ENCODE results near the gene FSTL4. TPM values are rescaled to one million over a fixed set of nuclear protein-coding genes. Genes with fewer than 3 reads are reported as not detected.

The FSTL4 gene
- total RNA-seq, 1 donor from 2014 or later: 0.21 TPM

DNA sequence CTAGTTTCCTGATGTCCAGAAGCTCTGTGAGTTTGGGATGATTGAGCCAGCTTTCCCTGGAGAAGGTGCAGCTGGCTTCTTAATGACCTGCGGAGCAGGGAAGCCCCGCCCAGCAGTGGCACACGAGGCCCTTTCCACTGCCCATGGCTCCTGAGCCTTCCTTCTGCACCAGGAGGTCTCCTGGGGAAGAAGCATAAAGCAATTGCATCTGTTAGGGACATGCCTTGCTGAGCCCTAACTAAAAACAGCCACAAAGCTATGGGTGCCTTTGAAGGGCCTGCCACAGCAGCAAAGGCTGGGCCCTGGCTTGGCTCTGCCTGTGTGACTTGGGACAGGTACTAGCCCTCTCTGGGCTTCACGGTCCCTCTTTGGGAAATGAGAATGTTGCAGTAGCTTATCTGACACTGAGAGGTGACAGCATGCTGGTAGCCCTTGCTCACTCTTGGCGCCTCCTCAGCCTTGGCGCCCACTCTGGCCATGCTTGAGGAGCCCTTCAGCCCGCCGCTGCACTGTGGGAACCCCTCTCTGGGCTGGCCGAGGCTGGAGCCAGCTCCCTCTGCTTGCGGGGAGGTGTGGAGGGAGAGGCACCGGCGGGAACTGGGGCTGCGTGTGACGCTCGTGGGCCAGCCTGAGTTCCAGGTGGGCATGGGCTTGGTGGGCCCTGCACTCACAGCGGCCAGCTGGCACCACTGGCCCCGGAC lies 218.4 kb downstream of the FSTL4 start:
- H3K4me1 Mint-ChIP-seq (ENCODE audit: unreplicated experiment): no peaks in the 10 kb centered on the region
- H3K36me3 Mint-ChIP-seq (ENCODE audit: low read depth, unreplicated experiment): peaks cover 6% of the 10 kb centered on the region
- no peak overlapping the region for H3K27ac Mint-ChIP-seq (ENCODE audit: unreplicated experiment)
- H3K27me3 Mint-ChIP-seq (ENCODE audit: unreplicated experiment): peaks cover 11% of the 10 kb centered on the region
- TF ChIP-seq, protein P1, sequence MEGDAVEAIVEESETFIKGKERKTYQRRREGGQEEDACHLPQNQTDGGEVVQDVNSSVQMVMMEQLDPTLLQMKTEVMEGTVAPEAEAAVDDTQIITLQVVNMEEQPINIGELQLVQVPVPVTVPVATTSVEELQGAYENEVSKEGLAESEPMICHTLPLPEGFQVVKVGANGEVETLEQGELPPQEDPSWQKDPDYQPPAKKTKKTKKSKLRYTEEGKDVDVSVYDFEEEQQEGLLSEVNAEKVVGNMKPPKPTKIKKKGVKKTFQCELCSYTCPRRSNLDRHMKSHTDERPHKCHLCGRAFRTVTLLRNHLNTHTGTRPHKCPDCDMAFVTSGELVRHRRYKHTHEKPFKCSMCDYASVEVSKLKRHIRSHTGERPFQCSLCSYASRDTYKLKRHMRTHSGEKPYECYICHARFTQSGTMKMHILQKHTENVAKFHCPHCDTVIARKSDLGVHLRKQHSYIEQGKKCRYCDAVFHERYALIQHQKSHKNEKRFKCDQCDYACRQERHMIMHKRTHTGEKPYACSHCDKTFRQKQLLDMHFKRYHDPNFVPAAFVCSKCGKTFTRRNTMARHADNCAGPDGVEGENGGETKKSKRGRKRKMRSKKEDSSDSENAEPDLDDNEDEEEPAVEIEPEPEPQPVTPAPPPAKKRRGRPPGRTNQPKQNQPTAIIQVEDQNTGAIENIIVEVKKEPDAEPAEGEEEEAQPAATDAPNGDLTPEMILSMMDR (IDR thresholded peaks at IDR 0.05; ENCODE audit: unreplicated experiment): no peak
- DNase-seq (ENCODE audit: low spot score): no peak
- H3K4me3 Mint-ChIP-seq (ENCODE audit: unreplicated experiment): no peak overlapping the region
- no peaks in the 10 kb centered on the region for H3K9me3 Mint-ChIP-seq (ENCODE audit: unreplicated experiment)

DNA sequence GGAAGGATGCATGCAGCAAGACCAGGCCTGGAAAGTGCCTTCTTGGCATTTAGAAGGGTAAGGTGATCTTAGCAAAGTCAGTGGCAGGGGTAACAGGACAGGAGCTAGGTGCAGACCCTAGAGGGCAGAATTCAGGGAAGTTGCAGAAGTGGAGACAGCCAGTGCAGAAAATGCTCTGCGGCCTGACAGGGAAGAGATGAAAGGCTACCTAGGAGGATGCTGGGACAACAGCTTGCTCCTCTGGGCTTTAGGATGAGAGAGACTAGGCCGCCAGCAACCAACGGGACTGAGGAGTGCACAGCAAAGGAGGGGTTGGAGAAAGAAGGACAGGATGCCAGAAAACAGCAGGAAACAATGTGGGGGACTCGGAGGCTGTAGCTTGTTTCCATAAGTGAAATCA lies 219.9 kb downstream of the FSTL4 start:
- peaks cover 6% of the 10 kb centered on the region for H3K36me3 Mint-ChIP-seq (ENCODE audit: low read depth, unreplicated experiment)
- no peak for DNase-seq (ENCODE audit: low spot score)
- TF ChIP-seq, protein P1 (IDR thresholded peaks at IDR 0.05; ENCODE audit: unreplicated experiment): no peak
- H3K9me3 Mint-ChIP-seq (ENCODE audit: unreplicated experiment): no peaks in the 10 kb centered on the region
- no peak overlapping the region for H3K4me3 Mint-ChIP-seq (ENCODE audit: unreplicated experiment)
- no peak overlapping the region for H3K27ac Mint-ChIP-seq (ENCODE audit: unreplicated experiment)
- no peaks in the 10 kb centered on the region for H3K4me1 Mint-ChIP-seq (ENCODE audit: unreplicated experiment)
- H3K27me3 Mint-ChIP-seq (ENCODE audit: unreplicated experiment): peaks cover 11% of the 10 kb centered on the region

DNA sequence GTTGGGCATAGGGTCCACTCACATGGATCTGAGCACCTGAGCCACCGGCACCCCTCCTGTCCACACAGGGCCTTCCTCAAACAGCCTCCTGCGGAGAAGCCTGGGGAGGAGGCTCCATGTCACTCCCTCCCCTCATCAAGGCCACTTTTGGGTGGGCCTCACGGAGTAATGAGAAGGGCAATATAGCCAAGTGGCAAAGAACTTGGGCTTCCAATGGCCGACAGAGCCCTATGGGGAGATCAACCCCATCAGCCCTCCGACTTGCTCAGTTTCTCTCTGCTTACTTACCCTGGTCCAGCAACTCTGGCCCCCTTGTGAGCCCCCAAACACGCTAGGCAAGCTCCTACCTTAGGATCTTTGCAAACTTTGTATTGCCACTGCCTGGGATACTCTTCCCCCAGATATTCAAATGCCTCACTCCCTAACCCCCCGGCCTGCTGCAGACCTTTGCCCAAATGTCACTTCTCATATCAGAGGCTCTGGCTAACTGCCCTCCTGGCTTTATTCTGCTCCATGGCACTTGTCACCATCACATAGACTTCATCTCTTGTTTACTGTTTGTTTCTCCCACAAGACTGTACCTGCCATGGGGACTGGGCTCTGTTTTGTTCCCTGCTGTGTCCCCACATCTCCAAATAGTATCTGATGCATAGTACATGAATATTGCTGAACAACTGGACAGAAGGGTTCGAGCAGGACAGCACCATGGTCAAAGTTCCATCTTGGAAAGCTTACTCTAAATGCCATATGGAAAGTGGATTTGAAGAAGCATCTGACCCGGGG lies 220.8 kb downstream of the FSTL4 start:
- Mint-ChIP-seq H3K27ac (ENCODE audit: unreplicated experiment) (no peak overlapping the region), H3K27me3 (ENCODE audit: unreplicated experiment) (peaks cover 7% of the 10 kb centered on the region), H3K4me1 (ENCODE audit: unreplicated experiment) (no peaks in the 10 kb centered on the region), H3K4me3 (ENCODE audit: unreplicated experiment) (no peak overlapping the region), H3K9me3 (ENCODE audit: unreplicated experiment) (no peaks in the 10 kb centered on the region), H3K36me3 (ENCODE audit: low read depth, unreplicated experiment) (peaks cover 6% of the 10 kb centered on the region)
- TF ChIP-seq, protein P1 (IDR thresholded peaks at IDR 0.05; ENCODE audit: unreplicated experiment): no peak
- DNase-seq (ENCODE audit: low spot score): no peak

DNA sequence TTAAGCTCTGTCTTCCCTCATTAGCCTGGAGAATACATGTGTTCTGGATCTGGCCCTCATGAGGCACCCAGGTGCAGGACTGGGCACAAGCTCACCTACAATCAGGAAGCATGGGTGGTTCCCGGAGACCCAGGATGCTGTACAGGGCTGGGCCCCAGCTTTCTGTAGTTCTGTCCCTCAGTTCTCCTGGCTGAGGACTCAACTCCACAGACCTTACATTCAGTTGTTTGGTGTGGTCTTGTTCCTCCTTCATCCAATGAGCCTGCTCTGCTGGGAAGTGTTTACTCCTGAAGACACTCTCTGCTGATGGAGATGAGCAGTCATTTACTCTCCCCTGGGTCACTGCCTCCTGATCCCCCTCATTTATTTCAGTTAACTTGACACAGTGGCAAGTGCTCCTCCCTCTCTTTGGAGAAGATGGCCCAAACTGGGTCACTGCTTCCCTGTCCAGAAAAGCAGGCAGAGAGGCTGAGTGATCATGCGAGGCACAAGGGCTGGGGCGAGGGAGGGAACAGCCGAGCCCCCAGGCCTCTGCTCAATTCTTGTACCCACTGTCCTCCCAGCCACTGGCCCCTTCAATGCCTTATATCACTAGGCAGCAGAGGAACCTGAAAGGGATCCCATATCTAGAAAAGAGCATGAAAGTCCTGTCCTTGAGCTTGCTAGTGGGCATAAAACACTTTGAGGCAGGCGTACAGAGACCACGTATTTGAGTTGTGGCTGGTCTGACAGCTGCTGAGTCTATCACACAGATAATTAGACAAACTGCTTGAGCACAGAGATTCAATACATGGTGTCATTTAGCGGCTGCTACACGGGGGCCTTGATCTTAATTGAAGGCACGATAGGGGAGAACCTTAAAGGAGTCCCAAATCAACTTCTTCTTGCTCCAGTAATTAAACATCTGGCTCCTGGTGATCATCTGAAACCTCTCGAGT lies 221.7 kb downstream of the FSTL4 start:
- H3K27ac Mint-ChIP-seq (ENCODE audit: unreplicated experiment): no peak overlapping the region
- TF ChIP-seq, protein P1 (IDR thresholded peaks at IDR 0.05; ENCODE audit: unreplicated experiment): no peak
- peaks cover 4% of the 10 kb centered on the region for H3K36me3 Mint-ChIP-seq (ENCODE audit: low read depth, unreplicated experiment)
- H3K4me1 Mint-ChIP-seq (ENCODE audit: unreplicated experiment): no peaks in the 10 kb centered on the region
- H3K9me3 Mint-ChIP-seq (ENCODE audit: unreplicated experiment): no peaks in the 10 kb centered on the region
- H3K27me3 Mint-ChIP-seq (ENCODE audit: unreplicated experiment): peaks cover 6% of the 10 kb centered on the region
- H3K4me3 Mint-ChIP-seq (ENCODE audit: unreplicated experiment): no peak overlapping the region
- DNase-seq (ENCODE audit: low spot score): no peak
